Stimulated activated naive CD8-positive, alpha-beta T cell treated with anti-CD3 and anti-CD28 coated beads, Interleukin-15, amount 100 ng/mL, for 72 hours (primary cell): ENCODE measurements around the gene CEBPE.

Experiments
- ATAC-seq: fragments of 150-1000 bp; cut with Tn5 transposase; 2 replicates; pipeline ENCODE4 v1.10.0; 2021; ENCODE audit warnings: mild to moderate bottlenecking, moderate library complexity
- DNase-seq, 2 donors: peaks; one replicate each; pipeline ENCODE4 v3.0.0; 2021 to 2022
- H3K27ac Mint-ChIP-seq, 2 donors: one replicate each; pipeline ENCODE4 v1.8.0; 2022; ENCODE audit warnings: mild to moderate bottlenecking in 2 of 2, mixed read lengths in 2 of 2, moderate library complexity in 2 of 2
- H3K27me3 Mint-ChIP-seq: one replicate; pipeline ENCODE4 v1.8.0; 2022; ENCODE audit warnings: mixed read lengths
- H3K4me1 Mint-ChIP-seq: one replicate; pipeline ENCODE4 v1.8.0; 2022; ENCODE audit warnings: mild to moderate bottlenecking, mixed read lengths
- H3K4me3 Mint-ChIP-seq, 2 donors: one replicate each; pipeline ENCODE4 v1.8.0; 2022; ENCODE audit warnings: mild to moderate bottlenecking in 2 of 2, mixed read lengths in 2 of 2, moderate library complexity in 1 of 2
- H3K9me3 Mint-ChIP-seq, 2 donors: one replicate each; pipeline ENCODE4 v1.8.0; 2022; ENCODE audit warnings: mixed read lengths in 2 of 2

CEBPE gene

DNA sequence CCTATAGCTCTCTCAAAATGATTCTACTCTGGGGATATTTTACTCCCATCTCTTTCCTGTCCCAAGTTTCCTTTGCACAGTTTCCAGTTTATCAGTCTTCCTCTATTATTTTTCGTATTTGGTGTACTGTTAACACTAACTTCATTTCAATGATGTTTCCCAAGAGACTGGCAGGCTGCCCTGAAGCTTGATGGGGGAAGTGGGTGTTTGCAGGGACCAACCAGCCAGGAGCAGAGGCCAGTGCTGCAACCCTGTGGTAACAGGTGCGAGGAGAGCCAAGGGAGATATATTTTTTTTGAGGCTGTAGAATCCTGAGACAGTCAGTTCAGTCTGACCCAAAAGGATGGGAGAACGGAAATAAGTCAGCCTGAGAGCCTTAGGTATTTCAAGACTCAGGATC lies 11.8 kb upstream of the CEBPE start:
- ATAC-seq (no peak), DNase-seq (no peak)
- Mint-ChIP-seq H3K9me3 (no peaks in the 10 kb centered on the region), H3K4me3 (no peak overlapping the region), H3K27me3 (no peaks in the 10 kb centered on the region), H3K4me1 (peaks cover 5% of the 10 kb centered on the region), H3K27ac (peak overlapping the region in 1 of 2 donors; percentile 13)

- Mint-ChIP-seq H3K27me3 (no peaks in the 10 kb centered on the region), H3K27ac (no peak overlapping the region)
Observed at GRCh38 chr14:23129759-23130316, 10.8 kb upstream of the CEBPE start.

DNA sequence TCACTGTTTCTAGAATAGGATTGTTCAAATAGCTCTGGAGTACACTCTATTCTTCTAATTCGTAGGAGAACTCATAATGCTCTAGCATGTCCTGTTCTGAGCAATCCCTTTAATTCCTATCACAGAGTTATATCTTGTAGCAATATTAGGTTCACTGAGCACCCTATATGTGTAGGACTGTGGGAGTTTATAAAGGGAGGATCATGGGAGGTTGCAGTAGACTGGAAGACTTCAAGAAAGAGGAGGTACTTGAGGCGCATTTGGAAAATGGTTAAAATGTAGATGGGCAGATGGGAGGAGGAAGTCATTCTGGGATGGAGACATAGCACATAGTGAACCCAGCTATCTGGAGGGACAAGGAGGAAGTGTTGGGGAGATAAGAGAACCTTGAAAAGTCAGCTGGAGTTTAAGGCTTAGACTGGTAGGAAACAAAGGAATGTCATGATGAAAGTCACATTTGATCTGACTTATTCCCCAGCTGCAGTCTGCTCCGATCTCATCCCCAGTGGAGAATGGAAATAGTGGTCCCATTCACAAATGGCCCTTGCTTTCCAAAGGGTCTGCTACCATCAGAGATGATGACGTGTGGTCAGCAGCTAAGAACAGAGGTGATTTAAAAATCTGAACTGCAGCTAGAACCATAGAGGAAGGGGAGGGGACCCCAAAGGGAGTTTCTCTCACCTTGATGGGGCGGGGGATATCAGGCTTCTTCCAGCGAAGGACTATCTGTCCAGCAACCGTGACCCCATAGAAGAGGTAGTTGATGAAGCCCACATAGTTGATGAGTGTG lies 10.1 kb upstream of the CEBPE start:
- H3K27me3 Mint-ChIP-seq = no peaks in the 10 kb centered on the region
- no peak for ATAC-seq
- H3K9me3 Mint-ChIP-seq = no peaks in the 10 kb centered on the region
- peaks cover 5% of the 10 kb centered on the region for H3K4me1 Mint-ChIP-seq
- DNase-seq = no peak
- H3K27ac Mint-ChIP-seq = no peak overlapping the region
- H3K4me3 Mint-ChIP-seq = no peak overlapping the region

More at GRCh38 chr14:23129759-23130316, 10.8 kb upstream of the CEBPE start:
- H3K4me3 Mint-ChIP-seq = no peak overlapping the region
- ATAC-seq (no peak), DNase-seq (no peak)
- H3K4me1 Mint-ChIP-seq = peaks cover 5% of the 10 kb centered on the region
- no peaks in the 10 kb centered on the region for H3K9me3 Mint-ChIP-seq

DNA sequence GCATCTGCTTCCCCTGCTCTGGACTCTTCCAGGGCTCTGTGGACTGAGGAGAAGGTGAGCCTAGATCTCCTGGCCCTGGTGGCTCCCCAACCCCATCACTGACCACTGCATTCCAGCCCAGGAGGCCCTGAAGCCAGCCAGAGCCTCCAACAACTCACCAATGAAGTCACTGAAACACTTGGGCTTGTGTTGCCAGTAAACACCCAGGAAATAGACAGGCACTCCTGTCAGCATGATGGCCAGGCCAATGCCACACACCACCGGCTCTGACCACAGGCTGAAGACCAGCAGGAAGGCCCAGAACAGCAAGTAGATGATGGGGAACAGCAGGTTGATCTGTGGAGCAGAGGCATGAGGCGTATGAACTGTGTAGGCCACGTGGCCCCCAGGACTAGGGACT lies 8.8 kb upstream of the CEBPE start:
- H3K4me1 Mint-ChIP-seq = peaks cover 5% of the 10 kb centered on the region
- ATAC-seq (no peak), DNase-seq (no peak)
- peak overlapping the region in 1 of 2 donors; percentile 64 for H3K27ac Mint-ChIP-seq
- H3K27me3 Mint-ChIP-seq = no peaks in the 10 kb centered on the region
- H3K9me3 Mint-ChIP-seq = no peaks in the 10 kb centered on the region
- no peak overlapping the region for H3K4me3 Mint-ChIP-seq

GRCh38 chr14:23126548-23127278 lies 7.7 kb upstream of the CEBPE start:
- H3K4me3 Mint-ChIP-seq = no peak overlapping the region
- H3K27ac Mint-ChIP-seq = no peak overlapping the region
- H3K4me1 Mint-ChIP-seq = peaks cover 6% of the 10 kb centered on the region
- H3K9me3 Mint-ChIP-seq = no peaks in the 10 kb centered on the region
- no peaks in the 10 kb centered on the region for H3K27me3 Mint-ChIP-seq
- no peak for ATAC-seq
- no peak for DNase-seq

- Mint-ChIP-seq H3K4me3 (no peak overlapping the region), H3K9me3 (no peaks in the 10 kb centered on the region), H3K27ac (no peak overlapping the region), H3K27me3 (no peaks in the 10 kb centered on the region), H3K4me1 (peaks cover 12% of the 10 kb centered on the region)
- ATAC-seq = no peak
- DNase-seq = no peak
Observed at GRCh38 chr14:23125933-23126524, 7.0 kb upstream of the CEBPE start.

GRCh38 chr14:23125011-23125410 lies 6.0 kb upstream of the CEBPE start:
- peak overlapping the region in 1 of 2 donors; percentile 68 for H3K27ac Mint-ChIP-seq
- H3K4me3 Mint-ChIP-seq = no peak overlapping the region
- H3K27me3 Mint-ChIP-seq = no peaks in the 10 kb centered on the region
- ATAC-seq (no peak), DNase-seq (no peak)
- no peaks in the 10 kb centered on the region for H3K9me3 Mint-ChIP-seq
- peaks cover 23% of the 10 kb centered on the region for H3K4me1 Mint-ChIP-seq

DNA sequence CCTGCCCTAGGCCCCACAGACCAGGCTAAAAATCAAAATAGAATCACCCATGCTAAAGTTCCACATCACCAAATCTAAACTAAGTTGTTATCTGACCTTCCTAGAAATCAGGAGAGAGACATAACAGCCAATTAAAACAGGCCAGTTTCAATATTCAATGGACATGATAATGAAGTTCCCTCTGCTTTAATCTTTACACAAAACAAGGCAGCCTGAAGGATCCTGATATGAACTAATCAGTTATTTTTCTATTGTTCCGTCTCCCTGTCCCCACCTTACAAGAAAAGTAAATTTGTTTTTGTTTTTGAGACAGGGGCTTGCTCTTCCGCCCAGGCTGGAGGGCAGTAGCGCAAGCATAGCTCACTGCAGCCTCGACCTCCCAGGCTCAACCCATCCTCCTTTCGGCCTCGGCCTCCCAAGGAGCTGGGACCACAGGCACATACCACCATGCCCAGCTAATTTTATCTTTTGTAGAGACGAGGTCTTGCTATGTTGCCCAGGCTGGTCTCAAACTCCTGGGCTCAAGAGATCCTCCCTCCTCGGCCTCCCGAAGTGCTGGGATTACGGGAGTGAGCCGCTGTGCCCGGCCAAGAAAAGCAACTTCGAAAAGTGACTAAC lies 5.4 kb upstream of the CEBPE start:
- Mint-ChIP-seq H3K4me1 (peaks cover 28% of the 10 kb centered on the region), H3K4me3 (no peak overlapping the region), H3K27me3 (no peaks in the 10 kb centered on the region), H3K9me3 (no peaks in the 10 kb centered on the region), H3K27ac (no peak overlapping the region)
- ATAC-seq (no peak), DNase-seq (no peak)

- Mint-ChIP-seq H3K27ac (no peak overlapping the region), H3K4me1 (peaks cover 38% of the 10 kb centered on the region), H3K4me3 (no peak overlapping the region), H3K27me3 (no peaks in the 10 kb centered on the region), H3K9me3 (no peaks in the 10 kb centered on the region)
- no peak for ATAC-seq
- DNase-seq = no peak
Observed at GRCh38 chr14:23123419-23123818, 4.4 kb upstream of the CEBPE start.

DNA sequence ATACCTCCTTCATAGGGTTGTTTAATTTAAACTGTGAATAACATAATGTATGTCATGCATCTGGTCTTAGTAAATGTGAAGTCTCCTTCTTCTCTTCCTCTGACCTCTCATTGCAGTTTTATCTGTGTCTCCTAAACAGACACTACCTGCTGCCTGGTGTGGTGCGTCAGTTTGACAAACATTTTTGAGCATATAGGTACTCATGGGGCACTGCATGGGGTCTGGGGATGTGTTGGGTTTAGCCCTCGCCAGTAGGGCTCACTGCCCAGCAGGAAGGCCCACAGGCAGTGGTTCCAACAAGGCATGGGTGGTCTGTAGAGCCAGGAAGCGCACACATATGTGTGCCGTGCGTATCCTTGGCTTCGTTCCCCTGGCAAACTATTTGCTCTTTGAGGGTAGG lies 3.0 kb upstream of the CEBPE start:
- no peak overlapping the region for H3K4me3 Mint-ChIP-seq
- no peaks in the 10 kb centered on the region for H3K9me3 Mint-ChIP-seq
- H3K27ac Mint-ChIP-seq = no peak overlapping the region
- peaks cover 45% of the 10 kb centered on the region for H3K4me1 Mint-ChIP-seq
- DNase-seq = no peak
- H3K27me3 Mint-ChIP-seq = no peaks in the 10 kb centered on the region
- no peak for ATAC-seq

- no peaks in the 10 kb centered on the region for H3K9me3 Mint-ChIP-seq
- peaks cover 45% of the 10 kb centered on the region for H3K4me1 Mint-ChIP-seq
- no peak for DNase-seq
- H3K27me3 Mint-ChIP-seq = no peaks in the 10 kb centered on the region
- no peak for ATAC-seq
- H3K4me3 Mint-ChIP-seq = peak overlapping the region; percentile 9 to 24
- H3K27ac Mint-ChIP-seq = peak overlapping the region in 1 of 2 donors; percentile 91
Observed at GRCh38 chr14:23121361-23121771, 2.3 kb upstream of the CEBPE start.

DNA sequence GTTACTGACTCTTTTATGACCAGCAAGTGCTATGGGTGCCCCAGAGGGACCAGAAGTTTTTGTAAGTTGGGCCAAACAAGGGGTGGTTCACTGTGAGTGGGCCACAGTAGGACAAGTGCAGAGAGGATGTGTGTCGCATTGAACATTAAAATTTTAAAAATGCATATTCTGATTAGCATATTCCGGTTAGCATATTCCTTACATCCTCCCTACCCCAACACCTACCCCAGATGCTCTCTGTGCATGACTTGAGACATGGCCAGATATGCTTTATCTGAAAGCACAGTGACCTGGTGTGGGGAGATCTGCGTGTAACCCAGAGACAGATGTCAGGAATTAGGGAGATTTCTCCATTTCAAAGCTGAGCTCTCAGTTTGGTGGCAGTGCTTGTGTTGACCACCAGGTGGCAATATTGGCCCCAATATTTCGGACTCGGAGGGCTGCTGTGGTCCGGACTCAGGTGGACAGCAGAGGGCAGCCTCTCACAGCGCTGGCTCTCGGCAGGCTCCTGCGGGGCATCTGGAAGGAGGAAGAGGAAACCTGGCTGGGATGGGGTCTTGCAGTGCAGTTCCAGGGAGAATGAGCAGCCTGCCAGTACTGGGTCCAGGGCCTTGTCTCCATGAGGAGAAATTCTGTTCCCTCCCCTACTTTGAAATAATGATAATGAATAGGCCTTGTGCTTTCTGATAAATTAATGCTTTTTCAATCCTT lies 1.6 kb upstream of the CEBPE start:
- no peaks in the 10 kb centered on the region for H3K27me3 Mint-ChIP-seq
- DNase-seq = peak; percentile 82 to 87
- peaks cover 45% of the 10 kb centered on the region for H3K4me1 Mint-ChIP-seq
- no peaks in the 10 kb centered on the region for H3K9me3 Mint-ChIP-seq
- ATAC-seq = peak; percentile 82
- peak overlapping the region; percentile 71 to 73 for H3K4me3 Mint-ChIP-seq
- peak overlapping the region; percentile 65 to 91 for H3K27ac Mint-ChIP-seq

DNA sequence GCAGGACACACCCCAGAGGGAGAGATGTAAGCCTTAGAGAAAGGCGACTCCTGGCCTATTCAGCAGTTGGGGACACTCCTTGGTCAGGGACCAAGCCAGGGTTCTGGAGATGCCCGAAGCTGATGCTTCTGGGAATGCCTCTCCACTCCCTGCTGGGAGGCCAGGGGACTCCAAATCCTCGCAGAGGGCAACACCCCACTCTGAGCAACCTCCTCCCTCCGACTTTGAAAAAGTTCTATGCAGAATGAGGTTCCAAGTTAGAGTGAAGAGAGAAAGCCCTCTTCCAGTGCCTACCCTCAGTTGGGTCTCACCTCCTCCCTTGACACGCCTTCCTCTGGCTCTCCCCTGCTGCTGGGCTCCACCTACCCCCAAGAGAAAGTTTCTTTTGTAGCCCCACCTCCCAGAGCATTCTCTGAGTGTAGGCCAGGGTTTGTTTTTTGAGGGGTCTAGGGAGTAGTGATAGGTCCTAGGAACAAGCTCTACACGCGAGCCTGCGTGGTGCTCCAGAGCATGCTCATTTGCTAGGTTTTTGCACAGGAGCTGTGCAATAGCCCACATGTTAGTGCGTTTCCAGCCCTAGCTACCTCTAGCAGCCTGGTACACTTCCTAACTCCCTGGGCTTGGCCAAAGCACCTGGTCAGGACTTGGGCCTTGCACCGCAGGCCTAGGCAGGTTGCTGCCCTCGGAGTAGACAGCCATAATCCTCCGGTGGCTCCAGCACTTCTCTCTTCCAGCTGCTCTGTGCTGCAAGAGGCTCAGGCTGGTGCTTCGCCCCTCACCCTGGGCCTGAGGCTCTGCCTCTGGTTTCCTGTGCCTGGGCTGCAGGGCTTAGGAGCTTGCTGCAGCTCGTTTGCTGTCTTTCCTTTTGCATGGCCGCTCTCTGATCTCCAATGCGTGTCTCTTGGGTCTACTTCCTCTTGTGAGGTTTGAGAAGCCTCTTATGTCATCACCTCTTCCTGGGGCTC lies 590 bp upstream of the CEBPE start:
- DNase-seq = peak; percentile 38 to 45
- no peaks in the 10 kb centered on the region for H3K27me3 Mint-ChIP-seq
- ATAC-seq = peak; percentile 35

More for the DNA sequence above, 590 bp upstream of the CEBPE start:
- peaks cover 52% of the 10 kb centered on the region for H3K4me1 Mint-ChIP-seq
- no peaks in the 10 kb centered on the region for H3K9me3 Mint-ChIP-seq
- peak overlapping the region; percentile 71 to 91 for H3K27ac Mint-ChIP-seq
- H3K4me3 Mint-ChIP-seq = peak overlapping the region; percentile 71 to 73
